ENCODE results near the gene SFXN2.

- TF ChIP-seq CTCF (conservative IDR thresholded peaks at IDR 0.05; ENCODE audit: low read length) (no peak), EZH2phosphoT487 (IDR thresholded peaks at IDR 0.05; ENCODE audit: borderline replicate concordance) (no peak)
Observed at GRCh38 chr10:102758240-102758932, 44.0 kb downstream of the SFXN2 start.
